SK-N-SH treated with all-trans-retinoic acid at 6 μM for 48 hours (cell line): Measurements from ENCODE around the gene SLC18A2.
"Not testable (repeated sequence)": the region's sequence is repeated elsewhere in the genome, so short reads cannot be mapped to it uniquely, and the experiment has no call there.

Experiments used
- ATAC-seq: fragments of 200-7000 bp; cut with Tn5 transposase; 3 replicates; pipeline ENCODE4 v1.9.1; 2020; ENCODE audit warnings: mild to moderate bottlenecking, moderate library complexity
- ARNTL ChIP-seq: fragments of 450-650 bp; formaldehyde crosslinking; IDR thresholded peaks from 2 replicates; pipeline ENCODE4 v1.5.0; 2020; ENCODE audit warnings: low read depth, mild to moderate bottlenecking, moderate library complexity, borderline replicate concordance
- BACH2 ChIP-seq: fragments of 250-450 bp; sonication (Bioruptor Pico); IDR thresholded peaks from 2 replicates; pipeline ENCODE4 v1.9.0; 2021; ENCODE audit warnings: mild to moderate bottlenecking, borderline replicate concordance
- CSDC2 ChIP-seq: fragments of 250-450 bp; sonication (Bioruptor Pico); IDR thresholded peaks from 2 replicates; pipeline ENCODE4 v1.5.0; 2020; ENCODE audit warnings: mild to moderate bottlenecking, moderate library complexity
- ESRRG ChIP-seq: fragments of 250-450 bp; sonication (Bioruptor Pico); IDR thresholded peaks from 2 replicates; pipeline ENCODE4 v1.6.1; 2021; ENCODE audit warnings: mild to moderate bottlenecking
- GLIS3 ChIP-seq: fragments of 250-450 bp; sonication (Bioruptor Pico); IDR thresholded peaks from 2 replicates; pipeline ENCODE4 v1.5.0; 2020; ENCODE audit warnings: mild to moderate bottlenecking, moderate library complexity
- ISL1 ChIP-seq: fragments of 250-450 bp; sonication (Bioruptor Pico); IDR thresholded peaks from 2 replicates; pipeline ENCODE4 v2.1.2; 2022; ENCODE audit warnings: mild to moderate bottlenecking, moderate library complexity
- OSR1 ChIP-seq: fragments of 250-450 bp; sonication (Bioruptor Pico); IDR thresholded peaks from 2 replicates; pipeline ENCODE4 v1.8.0; 2022; ENCODE audit warnings: moderate library complexity, mild to moderate bottlenecking, inconsistent platforms
- PPARA ChIP-seq: fragments of 250-450 bp; sonication (Bioruptor Pico); IDR thresholded peaks from 2 replicates; pipeline ENCODE4 v1.5.0; 2020; ENCODE audit warnings: mild to moderate bottlenecking, borderline replicate concordance
- RARB ChIP-seq: fragments of 250-450 bp; sonication (Bioruptor Pico); IDR thresholded peaks from 2 replicates; pipeline ENCODE4 v1.8.0; 2021; ENCODE audit warnings: mild to moderate bottlenecking, moderate library complexity
- SNAI2 ChIP-seq: fragments of 250-450 bp; sonication (Bioruptor Pico); IDR thresholded peaks from 2 replicates; pipeline ENCODE4 v1.5.0; 2020; ENCODE audit warnings: mild to moderate bottlenecking, moderate library complexity
- TCF4 ChIP-seq: fragments of 250-450 bp; sonication (Bioruptor Pico); IDR thresholded peaks from 2 replicates; pipeline ENCODE4 v1.8.0; 2021; ENCODE audit warnings: mild to moderate bottlenecking, moderate library complexity, borderline replicate concordance
- ZC3H10 ChIP-seq: fragments of 250-450 bp; sonication (Bioruptor Pico); IDR thresholded peaks from 2 replicates; pipeline ENCODE4 v1.5.1; 2021; ENCODE audit warnings: mild to moderate bottlenecking, moderate library complexity
- ZFP3 ChIP-seq: fragments of 250-450 bp; sonication (Bioruptor Pico); IDR thresholded peaks from 2 replicates; pipeline ENCODE4 v1.5.0; 2020; ENCODE audit warnings: mild to moderate bottlenecking, moderate library complexity
- ZFP30 ChIP-seq: fragments of 450-650 bp; formaldehyde crosslinking; IDR thresholded peaks from 2 replicates; pipeline ENCODE4 v1.5.0; 2022; ENCODE audit warnings: mild to moderate bottlenecking, moderate library complexity
- ZNF565 ChIP-seq: fragments of 450-650 bp; formaldehyde crosslinking; conservative IDR thresholded peaks from 2 replicates; pipeline ENCODE4 v1.5.0; 2020; ENCODE audit warnings: low read depth, mild to moderate bottlenecking, moderate library complexity
- ZNF70 ChIP-seq: fragments of 450-650 bp; formaldehyde crosslinking; IDR thresholded peaks from 2 replicates; pipeline ENCODE4 v1.5.0; 2020; ENCODE audit warnings: mild to moderate bottlenecking, moderate library complexity
- ZNF8 ChIP-seq: fragments of 450-650 bp; formaldehyde crosslinking; IDR thresholded peaks from 2 replicates; pipeline ENCODE4 v1.5.0; 2020; ENCODE audit warnings: mild to moderate bottlenecking, moderate library complexity
- TF ChIP-seq, protein P1 (sequence below): fragments of 250-450 bp; sonication (Bioruptor Pico); IDR thresholded peaks from 2 replicates; pipeline ENCODE4 v1.5.1; 2021; ENCODE audit warnings: mild to moderate bottlenecking, moderate library complexity
- TF ChIP-seq, protein P2 (sequence below): fragments of 250-450 bp; sonication (Bioruptor Pico); IDR thresholded peaks from 2 replicates; pipeline ENCODE4 v1.5.1; 2020; ENCODE audit warnings: low read depth, mild to moderate bottlenecking, moderate library complexity
- TF ChIP-seq, protein P3 (sequence below): fragments of 250-450 bp; sonication (Bioruptor Pico); IDR thresholded peaks from 2 replicates; pipeline ENCODE4 v1.5.0; 2020; ENCODE audit warnings: mild to moderate bottlenecking, moderate library complexity
- TF ChIP-seq, protein P4 (sequence below): fragments of 250-450 bp; sonication (Bioruptor Pico); IDR thresholded peaks from 2 replicates; pipeline ENCODE4 v1.8.0; 2021; ENCODE audit warnings: low read depth, mild to moderate bottlenecking, moderate library complexity, borderline replicate concordance

SLC18A2 gene

DNA sequence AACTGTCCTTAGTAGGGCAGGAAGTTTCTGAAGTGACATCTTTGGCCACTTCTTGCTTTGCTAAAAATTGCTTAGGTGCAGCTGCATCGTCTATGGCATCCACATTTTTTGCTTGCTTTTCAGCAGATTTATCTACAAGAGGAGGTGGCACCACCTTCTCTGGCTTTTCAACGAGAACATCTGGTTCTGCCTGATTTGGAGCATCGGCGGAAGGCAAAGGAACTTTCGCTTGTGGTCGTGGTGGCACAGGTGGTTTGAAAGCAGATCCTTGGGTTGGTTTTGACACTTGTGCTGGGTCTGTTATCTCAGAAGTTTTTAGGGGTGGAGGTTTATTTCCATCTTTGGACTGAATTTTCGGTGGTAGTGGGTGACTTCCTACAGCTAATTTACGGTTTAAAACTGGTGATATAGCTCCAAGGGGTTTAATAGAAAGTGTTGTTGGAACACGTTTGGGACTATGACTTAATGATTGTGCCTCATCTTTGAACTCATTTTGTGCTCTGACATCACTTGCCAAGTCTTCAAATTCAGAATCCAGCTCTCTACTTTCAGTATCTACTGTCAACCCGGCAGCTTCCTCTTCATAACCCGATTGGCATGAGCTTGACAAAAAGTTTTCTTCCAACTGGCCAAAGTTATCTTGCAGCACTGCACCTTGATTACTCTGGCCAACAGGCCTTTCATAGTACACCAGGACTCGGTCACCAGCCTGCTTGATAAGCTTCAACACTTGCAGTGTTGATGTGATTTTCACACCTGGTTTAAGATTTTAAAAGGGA is 44.0 kb downstream of the SLC18A2 start (continued):
- TF ChIP-seq, protein P1, sequence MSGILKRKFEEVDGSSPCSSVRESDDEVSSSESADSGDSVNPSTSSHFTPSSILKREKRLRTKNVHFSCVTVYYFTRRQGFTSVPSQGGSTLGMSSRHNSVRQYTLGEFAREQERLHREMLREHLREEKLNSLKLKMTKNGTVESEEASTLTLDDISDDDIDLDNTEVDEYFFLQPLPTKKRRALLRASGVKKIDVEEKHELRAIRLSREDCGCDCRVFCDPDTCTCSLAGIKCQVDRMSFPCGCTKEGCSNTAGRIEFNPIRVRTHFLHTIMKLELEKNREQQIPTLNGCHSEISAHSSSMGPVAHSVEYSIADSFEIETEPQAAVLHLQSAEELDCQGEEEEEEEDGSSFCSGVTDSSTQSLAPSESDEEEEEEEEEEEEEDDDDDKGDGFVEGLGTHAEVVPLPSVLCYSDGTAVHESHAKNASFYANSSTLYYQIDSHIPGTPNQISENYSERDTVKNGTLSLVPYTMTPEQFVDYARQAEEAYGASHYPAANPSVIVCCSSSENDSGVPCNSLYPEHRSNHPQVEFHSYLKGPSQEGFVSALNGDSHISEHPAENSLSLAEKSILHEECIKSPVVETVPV (CRISPR knock-in tag): no peak
- no peak for TF ChIP-seq ARNTL
- TF ChIP-seq, all 23 proteins: peak for 0

DNA sequence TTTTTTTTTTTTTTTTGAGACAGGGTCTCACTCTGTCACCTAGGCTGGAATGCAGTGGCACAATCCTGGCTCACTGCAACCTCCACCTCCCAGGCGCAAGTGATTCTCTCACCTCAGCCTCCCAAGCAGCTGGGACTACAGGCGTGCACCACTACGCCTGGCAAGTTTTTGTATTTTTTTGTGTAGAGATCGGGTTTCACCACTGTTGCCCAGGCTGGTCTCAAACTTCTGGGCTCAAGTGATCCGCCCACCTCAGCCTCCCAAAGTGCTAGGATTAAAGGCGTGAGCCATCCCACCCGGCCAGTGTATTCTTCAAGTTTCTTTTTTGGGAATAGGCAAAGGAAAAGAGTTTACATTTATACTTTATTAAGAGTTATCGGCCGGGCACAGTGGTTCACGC is 50.0 kb downstream of the SLC18A2 start:
- ATAC-seq: not testable (repeated sequence)

DNA sequence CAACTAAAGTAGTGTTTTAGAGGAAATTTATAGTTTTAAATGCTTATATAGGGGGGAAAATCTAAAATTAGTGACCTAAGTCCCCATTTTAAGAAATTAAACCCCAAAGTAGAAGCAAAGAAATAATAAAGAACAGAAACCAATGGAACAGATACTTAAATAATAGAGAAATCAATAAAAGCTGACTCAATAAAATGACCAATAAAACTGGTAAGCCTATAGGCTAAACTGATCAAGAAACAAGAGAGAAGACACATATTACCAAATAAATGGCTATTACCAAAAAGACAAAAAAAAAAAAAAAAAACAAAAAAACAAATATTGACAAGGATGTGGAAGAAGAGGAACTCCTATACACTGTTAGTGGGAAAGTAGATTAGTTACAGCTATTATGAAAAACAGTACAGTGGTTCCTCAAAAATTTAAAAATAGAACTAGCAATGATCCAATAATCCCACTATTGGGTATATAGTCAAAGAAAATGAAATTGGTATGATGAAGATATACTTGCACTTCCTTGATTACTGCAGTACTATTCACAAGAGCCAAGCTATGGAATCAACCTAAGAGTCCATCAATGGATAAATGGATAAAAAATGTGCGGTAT is 53.2 kb downstream of the SLC18A2 start:
- ATAC-seq: no peak
- TF ChIP-seq PPARA (CRISPR knock-in tag) (no peak), ZNF70 (CRISPR knock-in tag) (no peak), GLIS3 (CRISPR knock-in tag) (no peak), CSDC2 (CRISPR knock-in tag) (no peak), ZFP30 (CRISPR knock-in tag) (no peak), ISL1 (CRISPR knock-in tag) (no peak), BACH2 (CRISPR knock-in tag) (no peak), ZNF565 (CRISPR knock-in tag) (no peak), TCF4 (no peak), ARNTL (no peak), OSR1 (CRISPR knock-in tag) (no peak), ZC3H10 (CRISPR knock-in tag) (no peak), SNAI2 (no peak), ESRRG (CRISPR knock-in tag) (no peak), ZNF8 (CRISPR knock-in tag) (no peak), RARB (CRISPR knock-in tag) (no peak)
- TF ChIP-seq, protein P2, sequence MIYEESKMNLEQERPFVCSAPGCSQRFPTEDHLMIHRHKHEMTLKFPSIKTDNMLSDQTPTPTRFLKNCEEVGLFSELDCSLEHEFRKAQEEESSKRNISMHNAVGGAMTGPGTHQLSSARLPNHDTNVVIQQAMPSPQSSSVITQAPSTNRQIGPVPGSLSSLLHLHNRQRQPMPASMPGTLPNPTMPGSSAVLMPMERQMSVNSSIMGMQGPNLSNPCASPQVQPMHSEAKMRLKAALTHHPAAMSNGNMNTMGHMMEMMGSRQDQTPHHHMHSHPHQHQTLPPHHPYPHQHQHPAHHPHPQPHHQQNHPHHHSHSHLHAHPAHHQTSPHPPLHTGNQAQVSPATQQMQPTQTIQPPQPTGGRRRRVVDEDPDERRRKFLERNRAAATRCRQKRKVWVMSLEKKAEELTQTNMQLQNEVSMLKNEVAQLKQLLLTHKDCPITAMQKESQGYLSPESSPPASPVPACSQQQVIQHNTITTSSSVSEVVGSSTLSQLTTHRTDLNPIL (CRISPR knock-in tag): no peak
- TF ChIP-seq, protein P3, sequence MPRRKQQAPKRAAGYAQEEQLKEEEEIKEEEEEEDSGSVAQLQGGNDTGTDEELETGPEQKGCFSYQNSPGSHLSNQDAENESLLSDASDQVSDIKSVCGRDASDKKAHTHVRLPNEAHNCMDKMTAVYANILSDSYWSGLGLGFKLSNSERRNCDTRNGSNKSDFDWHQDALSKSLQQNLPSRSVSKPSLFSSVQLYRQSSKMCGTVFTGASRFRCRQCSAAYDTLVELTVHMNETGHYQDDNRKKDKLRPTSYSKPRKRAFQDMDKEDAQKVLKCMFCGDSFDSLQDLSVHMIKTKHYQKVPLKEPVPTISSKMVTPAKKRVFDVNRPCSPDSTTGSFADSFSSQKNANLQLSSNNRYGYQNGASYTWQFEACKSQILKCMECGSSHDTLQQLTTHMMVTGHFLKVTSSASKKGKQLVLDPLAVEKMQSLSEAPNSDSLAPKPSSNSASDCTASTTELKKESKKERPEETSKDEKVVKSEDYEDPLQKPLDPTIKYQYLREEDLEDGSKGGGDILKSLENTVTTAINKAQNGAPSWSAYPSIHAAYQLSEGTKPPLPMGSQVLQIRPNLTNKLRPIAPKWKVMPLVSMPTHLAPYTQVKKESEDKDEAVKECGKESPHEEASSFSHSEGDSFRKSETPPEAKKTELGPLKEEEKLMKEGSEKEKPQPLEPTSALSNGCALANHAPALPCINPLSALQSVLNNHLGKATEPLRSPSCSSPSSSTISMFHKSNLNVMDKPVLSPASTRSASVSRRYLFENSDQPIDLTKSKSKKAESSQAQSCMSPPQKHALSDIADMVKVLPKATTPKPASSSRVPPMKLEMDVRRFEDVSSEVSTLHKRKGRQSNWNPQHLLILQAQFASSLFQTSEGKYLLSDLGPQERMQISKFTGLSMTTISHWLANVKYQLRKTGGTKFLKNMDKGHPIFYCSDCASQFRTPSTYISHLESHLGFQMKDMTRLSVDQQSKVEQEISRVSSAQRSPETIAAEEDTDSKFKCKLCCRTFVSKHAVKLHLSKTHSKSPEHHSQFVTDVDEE (CRISPR knock-in tag): no peak
- TF ChIP-seq, protein P4, sequence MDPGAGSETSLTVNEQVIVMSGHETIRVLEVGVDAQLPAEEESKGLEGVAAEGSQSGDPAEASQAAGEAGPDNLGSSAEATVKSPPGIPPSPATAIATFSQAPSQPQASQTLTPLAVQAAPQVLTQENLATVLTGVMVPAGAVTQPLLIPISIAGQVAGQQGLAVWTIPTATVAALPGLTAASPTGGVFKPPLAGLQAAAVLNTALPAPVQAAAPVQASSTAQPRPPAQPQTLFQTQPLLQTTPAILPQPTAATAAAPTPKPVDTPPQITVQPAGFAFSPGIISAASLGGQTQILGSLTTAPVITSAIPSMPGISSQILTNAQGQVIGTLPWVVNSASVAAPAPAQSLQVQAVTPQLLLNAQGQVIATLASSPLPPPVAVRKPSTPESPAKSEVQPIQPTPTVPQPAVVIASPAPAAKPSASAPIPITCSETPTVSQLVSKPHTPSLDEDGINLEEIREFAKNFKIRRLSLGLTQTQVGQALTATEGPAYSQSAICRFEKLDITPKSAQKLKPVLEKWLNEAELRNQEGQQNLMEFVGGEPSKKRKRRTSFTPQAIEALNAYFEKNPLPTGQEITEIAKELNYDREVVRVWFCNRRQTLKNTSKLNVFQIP (CRISPR knock-in tag): no peak

DNA sequence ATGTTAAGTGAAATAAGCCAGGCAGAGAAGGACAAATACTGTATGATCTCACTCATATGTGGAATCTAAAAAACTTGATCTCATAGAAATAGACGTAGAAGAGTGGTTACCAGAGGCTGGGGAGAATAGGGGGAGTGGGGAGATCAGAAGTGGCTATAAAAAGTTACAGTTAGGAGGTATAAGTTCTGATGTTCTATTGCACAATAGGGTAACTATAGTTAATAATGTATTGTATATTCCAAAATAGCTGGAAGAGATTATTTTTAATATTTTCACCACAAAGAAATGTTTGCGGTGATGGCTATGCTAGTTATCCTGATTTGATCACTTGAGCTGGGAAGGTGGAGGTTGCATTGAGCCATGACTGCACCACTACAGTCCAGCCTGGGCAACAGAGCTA is 53.8 kb downstream of the SLC18A2 start:
- no peak for ATAC-seq
- TF ChIP-seq PPARA (CRISPR knock-in tag): no peak
- no peak for TF ChIP-seq ZNF565 (CRISPR knock-in tag)
- TF ChIP-seq ZC3H10 (CRISPR knock-in tag): no peak
- no peak for TF ChIP-seq ZFP30 (CRISPR knock-in tag)
- no peak for TF ChIP-seq CSDC2 (CRISPR knock-in tag)
- no peak for TF ChIP-seq SNAI2
- TF ChIP-seq, protein P1 (CRISPR knock-in tag): no peak
- TF ChIP-seq, protein P4 (CRISPR knock-in tag): no peak
- TF ChIP-seq, protein P3 (CRISPR knock-in tag): no peak
- no peak for TF ChIP-seq ZFP3 (CRISPR knock-in tag)
- TF ChIP-seq RARB (CRISPR knock-in tag): no peak
- no peak for TF ChIP-seq OSR1 (CRISPR knock-in tag)
- TF ChIP-seq GLIS3 (CRISPR knock-in tag): no peak
- TF ChIP-seq ZNF8 (CRISPR knock-in tag): no peak
